Mesodermal cell (in vitro differentiated cells): ENCODE measurements around the gene MSL3B.
"Not testable (repeated sequence)": the region's sequence is repeated elsewhere in the genome, so short reads cannot be mapped to it uniquely, and the experiment has no call there.

ENCODE experiments used
- H3K27ac ChIP-seq: 2 replicates; pipeline ENCODE4 v1.7.0; 2013; ENCODE audit warnings: mild to moderate bottlenecking, low read depth, low read length, moderate library complexity; ENCODE audit not compliant: severe bottlenecking
- H3K36me3 ChIP-seq: 2 replicates; pipeline ENCODE4 v1.7.1; 2013; ENCODE audit warnings: mild to moderate bottlenecking, low read length, moderate library complexity; ENCODE audit not compliant: control insufficient read depth, insufficient read depth
- H3K4me1 ChIP-seq: one replicate; pipeline ENCODE4 v1.7.1; 2013; ENCODE audit warnings: mild to moderate bottlenecking, low read length; ENCODE audit not compliant: insufficient read depth, control insufficient read depth, poor library complexity, severe bottlenecking
- H3K4me3 ChIP-seq: 2 replicates; pipeline ENCODE4 v1.7.0; 2013; ENCODE audit warnings: low read length, control low read depth, mild to moderate bottlenecking; ENCODE audit not compliant: insufficient read depth, poor library complexity, severe bottlenecking; ENCODE audit errors: extremely low read depth
- H3K9me3 ChIP-seq: 2 replicates; pipeline ENCODE4 v1.7.1; 2013; ENCODE audit warnings: mild to moderate bottlenecking, low read length, moderate library complexity; ENCODE audit not compliant: control insufficient read depth
- WGBS, 2 experiments: methylation state at CpG; one replicate each; pipeline ENCODE4 v1.1.5; 2013; ENCODE audit warnings: missing lambda C conversion rate in 2 of 2; ENCODE audit not compliant: insufficient coverage in 2 of 2; 5-methylcytosine and 5-hydroxymethylcytosine counted together

Gene MSL3B

GRCh38 chr2:233867993-233868532 is at the start of gene MSL3B:
TSS of gene MSL3B (minus strand) at chr2:233868386.
- Histone ChIP-seq H3K9me3 (peaks cover 5% of the 10 kb centered on the region), H3K4me1 (no peaks in the 10 kb centered on the region), H3K36me3 (no peaks in the 10 kb centered on the region), H3K27ac (no peak within 1 kb of the TSS), H3K4me3 (peak within 1 kb of the TSS; percentile 44)
- WGBS, 2 experiments = 36 to 49% methylated on average over 32 to 33 of the region's 50 CpGs

GRCh38 chr2:233917116-233917515 is 48.9 kb upstream of the MSL3B start, which contains the start of gene TRPM8:
TSS of gene TRPM8 (plus strand) at chr2:233917373. CDS start at chr2:233926538, 9,165 bp downstream.
- H3K4me3 ChIP-seq = no peak within 1 kb of the TSS
- 28 to 60% methylated on average over 1 to 4 of the region's 5 CpGs for WGBS, 2 experiments
- no peaks in the 10 kb centered on the region for H3K36me3 ChIP-seq
- no peak within 1 kb of the TSS for H3K27ac ChIP-seq
- no peaks in the 10 kb centered on the region for H3K9me3 ChIP-seq
- H3K4me1 ChIP-seq = no peaks in the 10 kb centered on the region

- Histone ChIP-seq H3K27ac (no peak overlapping the region), H3K36me3 (no peaks in the 10 kb centered on the region), H3K4me3 (no peak overlapping the region), H3K9me3 (no peaks in the 10 kb centered on the region), H3K4me1 (no peaks in the 10 kb centered on the region)
- WGBS, 2 experiments = 0% methylated on average over 1 of the region's 2 CpGs; no CpG with 5 or more reads in 1 of the 2 experiments
Observed at GRCh38 chr2:233915128-233915527, 46.9 kb upstream of the MSL3B start.

GRCh38 chr2:233912691-233913423 is 44.7 kb upstream of the MSL3B start:
- H3K4me3 ChIP-seq = no peak overlapping the region
- no peaks in the 10 kb centered on the region for H3K9me3 ChIP-seq
- no peaks in the 10 kb centered on the region for H3K36me3 ChIP-seq
- no peak overlapping the region for H3K27ac ChIP-seq
- no peaks in the 10 kb centered on the region for H3K4me1 ChIP-seq
- WGBS, 2 experiments = 23 to 24% methylated on average over 7 to 8 of the region's 9 CpGs

- H3K27ac ChIP-seq = no peak overlapping the region
- WGBS, 2 experiments = 78 to 93% methylated on average over 3 of the region's 3 CpGs
- H3K36me3 ChIP-seq = no peaks in the 10 kb centered on the region
- no peaks in the 10 kb centered on the region for H3K9me3 ChIP-seq
- H3K4me1 ChIP-seq = no peaks in the 10 kb centered on the region
- H3K4me3 ChIP-seq = no peak overlapping the region
Observed at GRCh38 chr2:233907627-233908026, 39.4 kb upstream of the MSL3B start.

GRCh38 chr2:233905945-233906344 is 37.8 kb upstream of the MSL3B start:
- 97 to 98% methylated on average over 4 of the region's 4 CpGs for WGBS, 2 experiments
- H3K4me1 ChIP-seq = no peaks in the 10 kb centered on the region
- no peak overlapping the region for H3K27ac ChIP-seq
- no peaks in the 10 kb centered on the region for H3K36me3 ChIP-seq
- no peaks in the 10 kb centered on the region for H3K9me3 ChIP-seq
- H3K4me3 ChIP-seq = no peak overlapping the region

GRCh38 chr2:233901884-233902283 is 33.7 kb upstream of the MSL3B start:
- WGBS, 2 experiments = 90% methylated on average over 3 of the region's 4 CpGs; no CpG with 5 or more reads in 1 of the 2 experiments
- Histone ChIP-seq H3K9me3 (no peaks in the 10 kb centered on the region), H3K27ac (no peak overlapping the region), H3K4me3 (no peak overlapping the region), H3K36me3 (no peaks in the 10 kb centered on the region), H3K4me1 (no peaks in the 10 kb centered on the region)

- H3K4me3 ChIP-seq = no peak overlapping the region
- no peaks in the 10 kb centered on the region for H3K4me1 ChIP-seq
- no peaks in the 10 kb centered on the region for H3K36me3 ChIP-seq
- H3K27ac ChIP-seq = no peak overlapping the region
- no peaks in the 10 kb centered on the region for H3K9me3 ChIP-seq
- 56 to 83% methylated on average over 1 to 3 of the region's 4 CpGs for WGBS, 2 experiments
Observed at GRCh38 chr2:233901367-233901766, 33.2 kb upstream of the MSL3B start.

GRCh38 chr2:233896253-233896652 is 28.1 kb upstream of the MSL3B start:
- not testable (repeated sequence) for H3K9me3 ChIP-seq, H3K27ac ChIP-seq, H3K4me1 ChIP-seq, H3K36me3 ChIP-seq, H3K4me3 ChIP-seq
- 83 to 93% methylated on average over 1 of the region's 2 CpGs for WGBS, 2 experiments

GRCh38 chr2:233892793-233893192 is 24.6 kb upstream of the MSL3B start:
- 89 to 93% methylated on average over 2 of the region's 2 CpGs for WGBS, 2 experiments
- H3K27ac ChIP-seq = no peak overlapping the region

GRCh38 chr2:233882353-233882752 is 14.2 kb upstream of the MSL3B start:
- Histone ChIP-seq H3K4me1 (no peaks in the 10 kb centered on the region), H3K36me3 (no peaks in the 10 kb centered on the region), H3K4me3 (no peak overlapping the region), H3K27ac (no peak overlapping the region), H3K9me3 (peaks cover 12% of the 10 kb centered on the region)

More at GRCh38 chr2:233892793-233893192, 24.6 kb upstream of the MSL3B start:
- Histone ChIP-seq H3K9me3 (no peaks in the 10 kb centered on the region), H3K4me1 (no peaks in the 10 kb centered on the region), H3K4me3 (no peak overlapping the region), H3K36me3 (no peaks in the 10 kb centered on the region)
